Activated CD8-positive, alpha-beta memory T cell treated with anti-CD3 and anti-CD28 coated beads, Interleukin-2, amount 50 U/mL, for 48 hours (primary cell): ENCODE data around the gene DLG2.

Experiments used
- DNase-seq: peaks from one replicate; pipeline ENCODE4 v3.0.0-alpha.2; 2020

The DLG2 gene

GRCh38 chr11:84137960-84138359 is 1489.2 kb downstream of the DLG2 start:
- no peak for DNase-seq

GRCh38 chr11:84137505-84137904 is 1489.6 kb downstream of the DLG2 start:
- no peak for DNase-seq

GRCh38 chr11:84136926-84137325 is 1490.2 kb downstream of the DLG2 start:
- DNase-seq: no peak

- no peak for DNase-seq
Measured at GRCh38 chr11:84130646-84131427, 1496.3 kb downstream of the DLG2 start.

GRCh38 chr11:84129961-84130576 is 1497.1 kb downstream of the DLG2 start:
- no peak for DNase-seq

GRCh38 chr11:84128840-84129239 is 1498.3 kb downstream of the DLG2 start:
- DNase-seq: no peak

GRCh38 chr11:84117394-84117793 is 1509.8 kb downstream of the DLG2 start:
- DNase-seq: no peak

- no peak for DNase-seq
Measured at GRCh38 chr11:84106541-84106940, 1520.6 kb downstream of the DLG2 start.

GRCh38 chr11:84105148-84105547 is 1522.0 kb downstream of the DLG2 start:
- no peak for DNase-seq

- no peak for DNase-seq
Measured at GRCh38 chr11:84103096-84103495, 1524.0 kb downstream of the DLG2 start.

- DNase-seq: no peak
Measured at GRCh38 chr11:84097186-84097585, 1530.0 kb downstream of the DLG2 start.

- no peak for DNase-seq
Measured at GRCh38 chr11:84091212-84091986, 1535.7 kb downstream of the DLG2 start.

- no peak for DNase-seq
Measured at GRCh38 chr11:84089072-84090057, 1537.8 kb downstream of the DLG2 start.

GRCh38 chr11:84071851-84072250 is 1555.3 kb downstream of the DLG2 start:
- no peak for DNase-seq

GRCh38 chr11:84069048-84069447 is 1558.1 kb downstream of the DLG2 start:
- DNase-seq: no peak

GRCh38 chr11:84061726-84062125 is 1565.4 kb downstream of the DLG2 start:
- no peak for DNase-seq

- DNase-seq: no peak
Measured at GRCh38 chr11:84056653-84057376, 1570.3 kb downstream of the DLG2 start.

- DNase-seq: no peak
Measured at GRCh38 chr11:84045146-84045545, 1582.0 kb downstream of the DLG2 start.

- no peak for DNase-seq
Measured at GRCh38 chr11:84044706-84045105, 1582.4 kb downstream of the DLG2 start.

GRCh38 chr11:84036664-84037194 is 1590.4 kb downstream of the DLG2 start:
- DNase-seq: no peak

GRCh38 chr11:84035645-84036044 is 1591.5 kb downstream of the DLG2 start:
- no peak for DNase-seq

- no peak for DNase-seq
Measured at GRCh38 chr11:84034484-84034883, 1592.7 kb downstream of the DLG2 start.
